ENCODE measurements around the gene PSPH. TPM values are rescaled to one million over a fixed set of nuclear protein-coding genes. Genes with fewer than 3 reads are reported as not detected.

PSPH gene
- total and polyA plus RNA-seq, 10 of the 15 experiments (the other 5 are each of a cell fraction or from before 2014, with no cell fraction given): 5.2 to 36.4 (median 23.9) TPM

- TF ChIP-seq ZNF592 (IDR thresholded peaks at IDR 0.05) (no peak), POLR2A (IDR thresholded peaks at IDR 0.05; ENCODE audit: low read depth, low read length) (no peak), WRNIP1 (IDR thresholded peaks at IDR 0.05; ENCODE audit: borderline replicate concordance, low read depth, low read length) (no peak), TARDBP (IDR thresholded peaks at IDR 0.05; ENCODE audit: borderline replicate concordance) (no peak), TAF1 (IDR thresholded peaks at IDR 0.05; ENCODE audit: borderline replicate concordance, low read depth, low read length) (no peak), CTCF (IDR thresholded peaks at IDR 0.05 in 2 of 3, conservative IDR thresholded peaks at IDR 0.05 in 1 of 3; ENCODE audit: control insufficient read depth in 2 of 3, extremely low read depth in 1 of 3, insufficient read depth in 1 of 3, low read depth in 3 of 3, low read length in 3 of 3) (no peak), TCF12 (IDR thresholded peaks at IDR 0.05; ENCODE audit: low read depth, low read length) (no peak), MEF2B (IDR thresholded peaks at IDR 0.05; ENCODE audit: partially characterized antibody, poor library complexity, severe bottlenecking) (no peak)
- TF ChIP-seq, protein P1, sequence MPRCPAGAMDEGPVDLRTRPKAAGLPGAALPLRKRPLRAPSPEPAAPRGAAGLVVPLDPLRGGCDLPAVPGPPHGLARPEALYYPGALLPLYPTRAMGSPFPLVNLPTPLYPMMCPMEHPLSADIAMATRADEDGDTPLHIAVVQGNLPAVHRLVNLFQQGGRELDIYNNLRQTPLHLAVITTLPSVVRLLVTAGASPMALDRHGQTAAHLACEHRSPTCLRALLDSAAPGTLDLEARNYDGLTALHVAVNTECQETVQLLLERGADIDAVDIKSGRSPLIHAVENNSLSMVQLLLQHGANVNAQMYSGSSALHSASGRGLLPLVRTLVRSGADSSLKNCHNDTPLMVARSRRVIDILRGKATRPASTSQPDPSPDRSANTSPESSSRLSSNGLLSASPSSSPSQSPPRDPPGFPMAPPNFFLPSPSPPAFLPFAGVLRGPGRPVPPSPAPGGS (IDR thresholded peaks at IDR 0.05; ENCODE audit: borderline replicate concordance, insufficient read depth, low read depth, low read length, poor library complexity, severe bottlenecking): no peak
- TF ChIP-seq, protein P2, sequence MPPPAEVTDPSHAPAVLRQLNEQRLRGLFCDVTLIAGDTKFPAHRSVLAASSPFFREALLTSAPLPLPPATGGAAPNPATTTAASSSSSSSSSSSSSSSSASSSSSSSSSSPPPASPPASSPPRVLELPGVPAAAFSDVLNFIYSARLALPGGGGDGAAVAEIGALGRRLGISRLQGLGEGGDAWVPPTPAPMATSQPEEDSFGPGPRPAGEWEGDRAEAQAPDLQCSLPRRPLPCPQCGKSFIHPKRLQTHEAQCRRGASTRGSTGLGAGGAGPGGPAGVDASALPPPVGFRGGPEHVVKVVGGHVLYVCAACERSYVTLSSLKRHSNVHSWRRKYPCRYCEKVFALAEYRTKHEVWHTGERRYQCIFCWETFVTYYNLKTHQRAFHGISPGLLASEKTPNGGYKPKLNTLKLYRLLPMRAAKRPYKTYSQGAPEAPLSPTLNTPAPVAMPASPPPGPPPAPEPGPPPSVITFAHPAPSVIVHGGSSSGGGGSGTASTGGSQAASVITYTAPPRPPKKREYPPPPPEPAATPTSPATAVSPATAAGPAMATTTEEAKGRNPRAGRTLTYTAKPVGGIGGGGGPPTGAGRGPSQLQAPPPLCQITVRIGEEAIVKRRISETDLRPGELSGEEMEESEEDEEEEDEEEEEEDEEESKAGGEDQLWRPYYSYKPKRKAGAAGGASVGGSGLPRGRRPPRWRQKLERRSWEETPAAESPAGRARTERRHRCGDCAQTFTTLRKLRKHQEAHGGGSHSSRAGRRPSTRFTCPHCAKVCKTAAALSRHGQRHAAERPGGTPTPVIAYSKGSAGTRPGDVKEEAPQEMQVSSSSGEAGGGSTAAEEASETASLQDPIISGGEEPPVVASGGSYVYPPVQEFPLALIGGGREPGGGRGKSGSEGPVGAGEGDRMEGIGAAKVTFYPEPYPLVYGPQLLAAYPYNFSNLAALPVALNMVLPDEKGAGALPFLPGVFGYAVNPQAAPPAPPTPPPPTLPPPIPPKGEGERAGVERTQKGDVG (CRISPR knock-in tag; IDR thresholded peaks at IDR 0.05): no peak
Observed at GRCh38 chr7:55992346-55992745, 58.9 kb downstream of the PSPH start (continued).

All from GM12878 (cell line).